ENCODE data around the gene MYLK. TPM values are rescaled to one million over a fixed set of nuclear protein-coding genes. Genes with fewer than 3 reads are reported as not detected.

MYLK gene
- polyA plus RNA-seq, 1 donor = 296 TPM

DNA sequence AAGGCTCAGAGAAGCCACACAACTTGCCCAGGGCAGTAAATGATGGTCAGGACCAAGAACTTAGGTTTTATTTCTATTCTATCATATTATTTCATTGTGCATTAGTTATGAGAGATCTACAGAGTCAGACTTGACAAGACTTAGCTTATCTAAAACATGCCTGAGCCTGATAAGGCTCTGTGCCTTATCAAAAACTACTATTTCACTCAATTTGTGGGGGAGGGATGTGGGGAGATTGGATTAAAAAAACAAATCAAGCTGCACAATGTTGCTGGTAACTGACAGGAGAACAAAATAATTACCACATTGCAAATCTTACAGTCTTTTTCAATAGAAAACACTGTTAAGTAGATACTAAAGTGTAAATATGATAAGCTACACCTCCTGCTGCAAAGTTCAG is 315.3 kb downstream of the MYLK start:
- H3K36me3 ChIP-seq (ENCODE audit: control insufficient read depth, insufficient read depth, low read length) = peaks cover 38% of the 10 kb centered on the region
- H3K27ac ChIP-seq (ENCODE audit: low read length) = no peak overlapping the region
- DNase-seq = no peak
- H3K4me1 ChIP-seq (ENCODE audit: control insufficient read depth, insufficient read depth, low read length) = no peaks in the 10 kb centered on the region
- H3K9me3 ChIP-seq (ENCODE audit: control insufficient read depth, low read depth, low read length) = no peaks in the 10 kb centered on the region
- H3K27me3 ChIP-seq (ENCODE audit: control insufficient read depth, insufficient read depth, low read length) = no peaks in the 10 kb centered on the region
- no peak overlapping the region for H3K4me3 ChIP-seq (ENCODE audit: low read length)

DNA sequence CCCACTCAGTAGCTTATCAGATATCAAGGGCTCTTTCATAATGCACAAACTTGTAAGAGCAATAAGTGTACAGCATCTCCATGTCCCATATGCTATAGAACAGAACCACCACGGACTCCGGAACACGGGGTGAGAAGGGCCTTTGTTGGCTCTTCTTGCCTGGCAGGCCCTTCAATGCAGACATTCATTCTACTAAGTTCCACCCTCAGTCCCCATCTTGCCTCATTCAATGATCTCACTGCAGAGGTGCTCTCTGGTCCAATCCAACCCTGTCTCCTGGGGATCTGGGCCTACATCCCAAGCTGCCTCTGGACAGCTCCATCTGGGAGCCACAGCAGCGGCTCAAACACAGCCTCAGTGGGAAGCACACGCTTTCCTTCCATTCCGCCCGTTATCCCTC is 316.1 kb downstream of the MYLK start:
- no peaks in the 10 kb centered on the region for H3K27me3 ChIP-seq (ENCODE audit: control insufficient read depth, insufficient read depth, low read length)
- H3K36me3 ChIP-seq (ENCODE audit: control insufficient read depth, insufficient read depth, low read length) = peaks cover 44% of the 10 kb centered on the region
- no peaks in the 10 kb centered on the region for H3K4me1 ChIP-seq (ENCODE audit: control insufficient read depth, insufficient read depth, low read length)
- 100% methylated on average over 2 of the region's 7 CpGs for WGBS (ENCODE audit: insufficient coverage, low lambda C conversion rate)
- no peak overlapping the region for H3K4me3 ChIP-seq (ENCODE audit: low read length)
- H3K9me3 ChIP-seq (ENCODE audit: control insufficient read depth, low read depth, low read length) = no peaks in the 10 kb centered on the region
- no peak for DNase-seq
- H3K27ac ChIP-seq (ENCODE audit: low read length) = no peak overlapping the region

DNA sequence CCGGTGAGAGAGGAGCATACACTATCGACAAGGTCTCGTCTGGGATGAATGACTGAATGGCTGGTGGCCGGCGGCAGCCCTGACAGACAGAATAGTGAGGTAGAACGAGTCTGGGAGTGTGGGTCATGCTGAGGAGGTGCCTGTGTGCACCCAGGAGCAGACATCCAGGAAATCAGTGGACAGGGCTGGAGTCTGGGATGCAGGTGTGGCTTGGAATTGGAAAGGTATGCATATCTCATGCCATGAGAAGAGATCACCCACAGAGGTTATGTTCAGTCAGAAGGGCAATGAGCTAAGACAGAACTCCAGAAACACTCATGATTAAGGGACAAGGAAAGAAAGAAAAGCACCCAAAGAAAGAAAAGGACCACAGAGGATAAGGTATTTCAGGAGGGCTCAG is 320.1 kb downstream of the MYLK start:
- WGBS (ENCODE audit: insufficient coverage, low lambda C conversion rate) = no CpG with 5 or more reads among the region's 6 CpGs
- peaks cover 32% of the 10 kb centered on the region for H3K36me3 ChIP-seq (ENCODE audit: control insufficient read depth, insufficient read depth, low read length)
- no peak overlapping the region for H3K4me3 ChIP-seq (ENCODE audit: low read length)
- no peaks in the 10 kb centered on the region for H3K27me3 ChIP-seq (ENCODE audit: control insufficient read depth, insufficient read depth, low read length)
- H3K4me1 ChIP-seq (ENCODE audit: control insufficient read depth, insufficient read depth, low read length) = no peaks in the 10 kb centered on the region
- no peak for DNase-seq
- H3K27ac ChIP-seq (ENCODE audit: low read length) = no peak overlapping the region
- no peaks in the 10 kb centered on the region for H3K9me3 ChIP-seq (ENCODE audit: control insufficient read depth, low read depth, low read length)

DNA sequence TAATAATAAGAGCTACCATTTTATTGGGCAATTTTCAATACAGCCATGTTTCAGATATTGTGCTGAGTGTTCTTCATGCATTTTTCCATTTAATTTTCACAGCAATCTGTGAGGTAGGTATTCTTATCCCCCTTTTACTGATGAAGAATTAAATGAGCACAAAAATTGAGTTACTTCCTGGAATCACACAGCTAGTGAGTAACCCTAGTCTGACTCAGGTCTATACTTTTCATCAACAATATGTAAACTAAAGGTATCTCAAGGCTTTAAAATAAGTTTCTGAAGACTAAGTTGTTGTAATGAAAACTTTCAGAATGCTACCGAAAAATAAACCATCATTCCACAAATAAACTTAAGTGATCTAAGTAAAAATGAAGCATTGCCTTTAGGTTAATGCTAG is 321.6 kb downstream of the MYLK start:
- no peak overlapping the region for H3K4me3 ChIP-seq (ENCODE audit: low read length)
- no peaks in the 10 kb centered on the region for H3K27me3 ChIP-seq (ENCODE audit: control insufficient read depth, insufficient read depth, low read length)
- WGBS (ENCODE audit: insufficient coverage, low lambda C conversion rate) = 100% methylated on average over 1 of the region's 1 CpG
- H3K4me1 ChIP-seq (ENCODE audit: control insufficient read depth, insufficient read depth, low read length) = no peaks in the 10 kb centered on the region
- DNase-seq = no peak
- peaks cover 27% of the 10 kb centered on the region for H3K36me3 ChIP-seq (ENCODE audit: control insufficient read depth, insufficient read depth, low read length)
- H3K9me3 ChIP-seq (ENCODE audit: control insufficient read depth, low read depth, low read length) = no peaks in the 10 kb centered on the region
- H3K27ac ChIP-seq (ENCODE audit: low read length) = no peak overlapping the region

DNA sequence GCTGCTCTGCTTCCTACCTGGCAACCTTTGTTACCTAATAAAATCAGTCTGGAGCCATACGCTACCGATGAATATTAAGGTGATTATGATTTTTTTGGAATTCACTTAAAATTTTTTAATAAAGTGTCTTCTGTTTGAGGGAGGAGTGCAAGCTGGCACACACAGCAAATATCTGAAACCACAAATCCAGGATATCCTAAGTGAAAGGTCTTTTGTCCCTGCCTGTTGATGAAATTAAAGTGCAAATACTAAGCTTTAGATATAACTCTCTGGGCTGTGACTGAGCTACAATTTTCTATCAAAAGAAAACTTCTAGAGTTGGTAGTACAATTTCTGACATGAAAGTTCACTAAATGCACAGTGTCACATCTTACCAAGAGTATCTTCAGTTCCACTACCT is 322.9 kb downstream of the MYLK start:
- WGBS (ENCODE audit: insufficient coverage, low lambda C conversion rate) = no CpG with 5 or more reads among the region's 2 CpGs
- no peak for DNase-seq
- H3K9me3 ChIP-seq (ENCODE audit: control insufficient read depth, low read depth, low read length) = no peaks in the 10 kb centered on the region
- peaks cover 23% of the 10 kb centered on the region for H3K36me3 ChIP-seq (ENCODE audit: control insufficient read depth, insufficient read depth, low read length)
- no peaks in the 10 kb centered on the region for H3K4me1 ChIP-seq (ENCODE audit: control insufficient read depth, insufficient read depth, low read length)
- no peak overlapping the region for H3K4me3 ChIP-seq (ENCODE audit: low read length)
- no peak overlapping the region for H3K27ac ChIP-seq (ENCODE audit: low read length)
- H3K27me3 ChIP-seq (ENCODE audit: control insufficient read depth, insufficient read depth, low read length) = no peaks in the 10 kb centered on the region

Other genes with a start within 250 kb of the MYLK start
- 72.5 TPM for gene CCDC14, start 76.9 kb upstream of the MYLK start, polyA plus RNA-seq
- 0.16 TPM for gene ROPN1, start 107.8 kb upstream of the MYLK start, polyA plus RNA-seq
- gene KALRN, start 149.0 kb upstream of the MYLK start, polyA plus RNA-seq = 49.1 TPM